Upper lobe of right lung (tissue), 1 donor: ENCODE results near the gene TKT. TPM values are rescaled to one million over a fixed set of nuclear protein-coding genes. Genes with fewer than 3 reads are reported as not detected.

Source experiments
- ATAC-seq: fragments of 200-7000 bp; cut with Tn5 transposase; one replicate; pipeline ENCODE4 v1.9.1; 2020; ENCODE audit warnings: mild to moderate bottlenecking, moderate library complexity
- DNase-seq: peaks from one replicate; pipeline ENCODE4 v3.0.0-alpha.2; 2020
- H3K27ac ChIP-seq: fragments of 200-600 bp; one replicate; pipeline ENCODE4 v1.8.0; 2022
- H3K27me3 ChIP-seq: fragments of 200-600 bp; one replicate; pipeline ENCODE4 v1.8.0; 2022; ENCODE audit warnings: mild to moderate bottlenecking
- H3K36me3 ChIP-seq: fragments of 200-600 bp; one replicate; pipeline ENCODE4 v1.8.0; 2022
- H3K4me1 ChIP-seq: fragments of 200-600 bp; one replicate; pipeline ENCODE4 v1.8.0; 2022
- H3K4me3 ChIP-seq: fragments of 200-600 bp; one replicate; pipeline ENCODE4 v1.8.0; 2022; ENCODE audit warnings: mild to moderate bottlenecking
- H3K9me3 ChIP-seq: fragments of 200-600 bp; one replicate; pipeline ENCODE4 v1.8.0; 2022
- CTCF ChIP-seq: fragments of 200-600 bp; IDR thresholded peaks from one replicate; pipeline ENCODE4 v1.8.0; 2022; ENCODE audit warnings: antibody characterized with exemption
- intact Hi-C: fragments of 100-400 bp; cut with DNase I; formaldehyde crosslinking; loops from one replicate; pipeline ENCODE4 v1.11.0; 2022
- total RNA-seq: library from RNA; stranded (reverse); fragmentation: NEBNext Ultra II Directional; extraction: Animal tissue kit (Norgen Biotek cat#: 25700); gene quantifications from one replicate; pipeline ENCODE4 v1.2.1, GENCODE V29; 2021
- donor health status: DM: no; HTN: yes; CAD: no; lungs with severe emphysema.

TKT gene
- total RNA-seq, 1 donor from 2014 or later: 432 TPM

GRCh38 chr3:53188720-53189119 is 67.1 kb downstream of the TKT start:
- peaks cover 86% of the 10 kb centered on the region for H3K36me3 ChIP-seq

GRCh38 chr3:53188136-53188685 is 67.6 kb downstream of the TKT start:
- TF ChIP-seq CTCF: no peak
- H3K36me3 ChIP-seq: peaks cover 87% of the 10 kb centered on the region
- ATAC-seq (no peak), DNase-seq (no peak)
- H3K27me3 ChIP-seq: no peaks in the 10 kb centered on the region
- H3K4me3 ChIP-seq: no peak overlapping the region
- intact Hi-C loops: no loop called here
- H3K27ac ChIP-seq: no peak overlapping the region
- H3K4me1 ChIP-seq: peaks cover 7% of the 10 kb centered on the region
- H3K9me3 ChIP-seq: no peaks in the 10 kb centered on the region

More at GRCh38 chr3:53188720-53189119, 67.1 kb downstream of the TKT start:
- no peak for DNase-seq
- Histone ChIP-seq H3K4me3 (no peak overlapping the region), H3K9me3 (no peaks in the 10 kb centered on the region), H3K27me3 (no peaks in the 10 kb centered on the region), H3K27ac (no peak overlapping the region), H3K4me1 (peaks cover 12% of the 10 kb centered on the region)
- no peak for TF ChIP-seq CTCF
- intact Hi-C loops: no loop called here
- ATAC-seq: no peak

- H3K27ac ChIP-seq: no peak overlapping the region
- DNase-seq (no peak), ATAC-seq (no peak)
- no peaks in the 10 kb centered on the region for H3K9me3 ChIP-seq
- H3K4me1 ChIP-seq: peaks cover under 1% of the 10 kb centered on the region
- intact Hi-C loops: no loop called here
- TF ChIP-seq CTCF: no peak
- H3K36me3 ChIP-seq: peaks cover 88% of the 10 kb centered on the region
- H3K4me3 ChIP-seq: no peak overlapping the region
- H3K27me3 ChIP-seq: no peaks in the 10 kb centered on the region
Measured at GRCh38 chr3:53187430-53187829, 68.4 kb downstream of the TKT start.

GRCh38 chr3:53186726-53187125 is 69.1 kb downstream of the TKT start:
- no peak for TF ChIP-seq CTCF
- no peak overlapping the region for H3K4me3 ChIP-seq
- H3K36me3 ChIP-seq: peaks cover 89% of the 10 kb centered on the region
- no peaks in the 10 kb centered on the region for H3K27me3 ChIP-seq
- no peak for DNase-seq
- intact Hi-C loops: no loop called here
- no peaks in the 10 kb centered on the region for H3K4me1 ChIP-seq
- H3K9me3 ChIP-seq: no peaks in the 10 kb centered on the region
- no peak for ATAC-seq
- no peak overlapping the region for H3K27ac ChIP-seq

- Histone ChIP-seq H3K36me3 (peaks cover 92% of the 10 kb centered on the region), H3K4me1 (no peaks in the 10 kb centered on the region)
- no peak for DNase-seq
Measured at GRCh38 chr3:53185761-53186465, 69.9 kb downstream of the TKT start.

More at GRCh38 chr3:53185761-53186465, 69.9 kb downstream of the TKT start:
- Histone ChIP-seq H3K27me3 (no peaks in the 10 kb centered on the region), H3K9me3 (no peaks in the 10 kb centered on the region), H3K4me3 (no peak overlapping the region), H3K27ac (no peak overlapping the region)
- intact Hi-C loops: no loop called here
- no peak for TF ChIP-seq CTCF
- no peak for ATAC-seq
